GM23338 (cell line): ENCODE data around the gene E4F1. TPM values are rescaled to one million over a fixed set of nuclear protein-coding genes. Genes with fewer than 3 reads are reported as not detected.

Experiments
- ATAC-seq: fragments of 200-7000 bp; cut with Tn5 transposase; 3 replicates; pipeline ENCODE4 v1.9.1; 2020
- DNase-seq: peaks from one replicate; pipeline ENCODE4 v3.0.0-alpha.2; 2015; ENCODE audit warnings: low spot score
- H2AFZ ChIP-seq: fragments of 200-600 bp; sonication (generic); 2 replicates; pipeline ENCODE4 v1.8.0; 2016; ENCODE audit warnings: antibody characterized with exemption, mild to moderate bottlenecking, moderate library complexity
- H3F3A ChIP-seq: fragments of 200-600 bp; sonication (generic); replicated peaks from 2 replicates; pipeline ENCODE4 v1.8.0; 2017; ENCODE audit warnings: antibody characterized with exemption, mixed run types, low read depth
- H3K27ac ChIP-seq: fragments of 200-600 bp; sonication (generic); 2 replicates; pipeline ENCODE4 v1.6.1; 2016; ENCODE audit warnings: low read depth
- H3K27me3 ChIP-seq: fragments of 200-600 bp; sonication (generic); 2 replicates; pipeline ENCODE4 v1.8.0; 2016; ENCODE audit warnings: mild to moderate bottlenecking, mixed run types, moderate library complexity; ENCODE audit not compliant: insufficient read depth
- H3K36me3 ChIP-seq: fragments of 200-600 bp; sonication (generic); 2 replicates; pipeline ENCODE4 v1.8.0; 2016; ENCODE audit warnings: mild to moderate bottlenecking; ENCODE audit not compliant: insufficient read depth
- H3K4me1 ChIP-seq: fragments of 200-600 bp; sonication (generic); 2 replicates; pipeline ENCODE4 v1.8.0; 2016; ENCODE audit warnings: mild to moderate bottlenecking, moderate library complexity; ENCODE audit not compliant: insufficient read depth
- H3K4me2 ChIP-seq: fragments of 200-600 bp; sonication (generic); 2 replicates; pipeline ENCODE4 v1.7.1; 2017; ENCODE audit warnings: mixed run types
- H3K4me3 ChIP-seq: fragments of 200-600 bp; sonication (generic); 2 replicates; pipeline ENCODE4 v1.6.1; 2016; ENCODE audit warnings: mixed run types
- H3K79me2 ChIP-seq: fragments of 200-600 bp; sonication (generic); replicated peaks from 2 replicates; pipeline ENCODE4 v1.8.0; 2017; ENCODE audit warnings: mild to moderate bottlenecking; ENCODE audit not compliant: insufficient read depth
- H3K9me2 ChIP-seq: fragments of 200-600 bp; sonication (generic); 2 replicates; pipeline ENCODE4 v1.8.0; 2017; ENCODE audit not compliant: insufficient read depth
- H4K20me1 ChIP-seq: fragments of 200-600 bp; sonication (generic); replicated peaks from 2 replicates; pipeline ENCODE4 v1.8.0; 2017; ENCODE audit warnings: mild to moderate bottlenecking; ENCODE audit not compliant: insufficient read depth
- H3K27ac Mint-ChIP-seq: 2 replicates; pipeline ENCODE4 v1.8.0; 2020; ENCODE audit warnings: inconsistent platforms, mild to moderate bottlenecking, moderate library complexity, mixed read lengths
- H3K27me3 Mint-ChIP-seq: 3 replicates; pipeline ENCODE4 v1.8.0; 2022; ENCODE audit warnings: low read depth, mild to moderate bottlenecking, moderate library complexity, mixed read lengths, inconsistent platforms; ENCODE audit not compliant: insufficient read depth, poor library complexity
- H3K36me3 Mint-ChIP-seq: 3 replicates; pipeline ENCODE4 v1.8.0; 2021; ENCODE audit warnings: low read depth, mild to moderate bottlenecking, inconsistent platforms, moderate library complexity, mixed read lengths
- H3K4me1 Mint-ChIP-seq: 3 replicates; pipeline ENCODE4 v1.8.0; 2020; ENCODE audit warnings: mild to moderate bottlenecking, inconsistent platforms, mixed read lengths
- H3K4me3 Mint-ChIP-seq: 3 replicates; pipeline ENCODE4 v1.8.0; 2021; ENCODE audit warnings: moderate library complexity, mild to moderate bottlenecking, inconsistent platforms, mixed read lengths
- H3K9me3 Mint-ChIP-seq: 3 replicates; pipeline ENCODE4 v1.8.0; 2020; ENCODE audit warnings: moderate library complexity, mild to moderate bottlenecking, inconsistent platforms, mixed read lengths
- CTCF ChIP-seq, 2 experiments: fragments of 200-600 bp in 1 of 2; sonication (generic) in 1 of 2; conservative IDR thresholded peaks; 2 replicates each; pipeline versions ENCODE4 v1.5.1 to v1.6.1; 2016 to 2017; ENCODE audit warnings: antibody characterized with exemption in 2 of 2, low read depth in 2 of 2, mild to moderate bottlenecking in 2 of 2, moderate library complexity in 1 of 2
- ETS1 ChIP-seq: IDR thresholded peaks from 2 replicates; pipeline ENCODE4 v1.6.1; 2016; ENCODE audit warnings: antibody characterized with exemption
- EZH2 ChIP-seq: fragments of 200-600 bp; sonication (generic); IDR thresholded peaks from one replicate; pipeline ENCODE4 v1.8.0; 2017; ENCODE audit warnings: antibody characterized with exemption, mild to moderate bottlenecking, low read depth; ENCODE audit not compliant: unreplicated experiment
- EZH2phosphoT487 ChIP-seq: fragments of 200-600 bp; sonication (generic); IDR thresholded peaks from one replicate; pipeline ENCODE4 v1.8.1; 2018; ENCODE audit warnings: antibody characterized with exemption; ENCODE audit not compliant: unreplicated experiment
- JUNB ChIP-seq: IDR thresholded peaks from one replicate; pipeline ENCODE4 v1.6.1; 2016; ENCODE audit warnings: antibody characterized with exemption; ENCODE audit not compliant: unreplicated experiment
- POLR2AphosphoS5 ChIP-seq: IDR thresholded peaks from 2 replicates; pipeline ENCODE4 v1.6.1; 2016; ENCODE audit warnings: antibody characterized with exemption, low read depth
- REST ChIP-seq: IDR thresholded peaks from one replicate; pipeline ENCODE4 v1.6.1; 2018; ENCODE audit warnings: antibody characterized with exemption; ENCODE audit not compliant: unreplicated experiment
- STAT1 ChIP-seq: IDR thresholded peaks from one replicate; pipeline ENCODE4 v1.6.1; 2016; ENCODE audit warnings: antibody characterized with exemption; ENCODE audit not compliant: unreplicated experiment
- ZNF114 ChIP-seq: fragments of 250-450 bp; sonication (Bioruptor Pico); IDR thresholded peaks from 2 replicates; pipeline ENCODE4 v1.5.0; 2020; ENCODE audit warnings: mild to moderate bottlenecking, moderate library complexity
- ZNF331 ChIP-seq: fragments of 250-450 bp; sonication (Bioruptor Pico); IDR thresholded peaks from 2 replicates; pipeline ENCODE4 v1.5.0; 2020; ENCODE audit warnings: low read depth, mild to moderate bottlenecking, moderate library complexity
- ZNF462 ChIP-seq: fragments of 250-450 bp; sonication (Bioruptor Pico); IDR thresholded peaks from 2 replicates; pipeline ENCODE4 v1.5.0; 2020; ENCODE audit warnings: mild to moderate bottlenecking, moderate library complexity
- polyA plus RNA-seq: library from polyadenylated mRNA; unstranded; fragments of >200 nt; fragmentation: Nextera tagmentation; extraction: Ambion mirVana; gene quantifications from 2 replicates; pipeline ENCODE4 v1.2.1, GENCODE V29; 2016
- total RNA-seq: library from RNA; depleted of rRNA; stranded (reverse); fragments of >200 nt; shearing (Covaris generic); gene quantifications from 2 replicates; pipeline ENCODE4 v1.2.3, GENCODE V29; 2014

The E4F1 gene
- total and polyA plus RNA-seq, 2 experiments from 2014 or later: 22.6 to 45.5 TPM

- Histone ChIP-seq H4K20me1 (peaks cover 5% of the 10 kb centered on the region), H2AFZ (no peak overlapping the region), H3K79me2 (peaks cover 44% of the 10 kb centered on the region), H3K36me3 (0 out of 2 replicates have a peak, but pooled peaks cover 4% of the 10 kb centered on the region), H3F3A (peaks cover 5% of the 10 kb centered on the region; the same call in 1 of the 2 replicates), H3K27me3 (no peaks in the 10 kb centered on the region), H3K27ac (no peak overlapping the region), H3K4me1 (no peaks in the 10 kb centered on the region; the same call in 1 of the 2 replicates), H3K4me2 (no peak overlapping the region), H3K9me2 (no peaks in the 10 kb centered on the region), H3K4me3 (no peak overlapping the region)
- DNase-seq (no peak), ATAC-seq (no peak)
- peaks cover 6% of the 10 kb centered on the region; the same call in 2 of the 3 replicates for H3K36me3 Mint-ChIP-seq
- no peak overlapping the region for H3K27ac Mint-ChIP-seq
- H3K4me3 Mint-ChIP-seq: no peak overlapping the region
- no peaks in the 10 kb centered on the region; the same call in 2 of the 3 replicates for H3K4me1 Mint-ChIP-seq
- H3K27me3 Mint-ChIP-seq: peaks cover 14% of the 10 kb centered on the region
- no peaks in the 10 kb centered on the region for H3K9me3 Mint-ChIP-seq
- TF ChIP-seq JUNB: no peak
- TF ChIP-seq ZNF462 (CRISPR knock-in tag): no peak
- no peak for TF ChIP-seq EZH2phosphoT487
- TF ChIP-seq POLR2AphosphoS5: no peak
- no peak for TF ChIP-seq ZNF114 (CRISPR knock-in tag)
- no peak for TF ChIP-seq REST
- no peak for TF ChIP-seq ETS1
- TF ChIP-seq ZNF331 (CRISPR knock-in tag): no peak
- no peak for TF ChIP-seq EZH2
- TF ChIP-seq CTCF (conservative IDR thresholded peaks at IDR 0.05; ENCODE audit: low read depth in 2 of 2): no peak
- no peak for TF ChIP-seq STAT1
Measured at GRCh38 chr16:2226918-2227317, 3.5 kb downstream of the E4F1 start.
